GM23338 (cell line): ENCODE measurements around the gene VSIG10. TPM values are rescaled to one million over a fixed set of nuclear protein-coding genes. Genes with fewer than 3 reads are reported as not detected.

Experiments used
- ATAC-seq: fragments of 200-7000 bp; cut with Tn5 transposase; 3 replicates; pipeline ENCODE4 v1.9.1; 2020
- DNase-seq: peaks from one replicate; pipeline ENCODE4 v3.0.0-alpha.2; 2015; ENCODE audit warnings: low spot score
- H2AFZ ChIP-seq: fragments of 200-600 bp; sonication (generic); 2 replicates; pipeline ENCODE4 v1.8.0; 2016; ENCODE audit warnings: antibody characterized with exemption, mild to moderate bottlenecking, moderate library complexity
- H3F3A ChIP-seq: fragments of 200-600 bp; sonication (generic); replicated peaks from 2 replicates; pipeline ENCODE4 v1.8.0; 2017; ENCODE audit warnings: antibody characterized with exemption, mixed run types, low read depth
- H3K27ac ChIP-seq: fragments of 200-600 bp; sonication (generic); 2 replicates; pipeline ENCODE4 v1.6.1; 2016; ENCODE audit warnings: low read depth
- H3K27me3 ChIP-seq: fragments of 200-600 bp; sonication (generic); 2 replicates; pipeline ENCODE4 v1.8.0; 2016; ENCODE audit warnings: mild to moderate bottlenecking, mixed run types, moderate library complexity; ENCODE audit not compliant: insufficient read depth
- H3K36me3 ChIP-seq: fragments of 200-600 bp; sonication (generic); 2 replicates; pipeline ENCODE4 v1.8.0; 2016; ENCODE audit warnings: mild to moderate bottlenecking; ENCODE audit not compliant: insufficient read depth
- H3K4me1 ChIP-seq: fragments of 200-600 bp; sonication (generic); 2 replicates; pipeline ENCODE4 v1.8.0; 2016; ENCODE audit warnings: mild to moderate bottlenecking, moderate library complexity; ENCODE audit not compliant: insufficient read depth
- H3K4me2 ChIP-seq: fragments of 200-600 bp; sonication (generic); 2 replicates; pipeline ENCODE4 v1.7.1; 2017; ENCODE audit warnings: mixed run types
- H3K4me3 ChIP-seq: fragments of 200-600 bp; sonication (generic); 2 replicates; pipeline ENCODE4 v1.6.1; 2016; ENCODE audit warnings: mixed run types
- H3K79me2 ChIP-seq: fragments of 200-600 bp; sonication (generic); replicated peaks from 2 replicates; pipeline ENCODE4 v1.8.0; 2017; ENCODE audit warnings: mild to moderate bottlenecking; ENCODE audit not compliant: insufficient read depth
- H3K9me2 ChIP-seq: fragments of 200-600 bp; sonication (generic); 2 replicates; pipeline ENCODE4 v1.8.0; 2017; ENCODE audit not compliant: insufficient read depth
- H4K20me1 ChIP-seq: fragments of 200-600 bp; sonication (generic); replicated peaks from 2 replicates; pipeline ENCODE4 v1.8.0; 2017; ENCODE audit warnings: mild to moderate bottlenecking; ENCODE audit not compliant: insufficient read depth
- H3K27ac Mint-ChIP-seq: 2 replicates; pipeline ENCODE4 v1.8.0; 2020; ENCODE audit warnings: inconsistent platforms, mild to moderate bottlenecking, moderate library complexity, mixed read lengths
- H3K27me3 Mint-ChIP-seq: 3 replicates; pipeline ENCODE4 v1.8.0; 2022; ENCODE audit warnings: low read depth, mild to moderate bottlenecking, moderate library complexity, mixed read lengths, inconsistent platforms; ENCODE audit not compliant: insufficient read depth, poor library complexity
- H3K36me3 Mint-ChIP-seq: 3 replicates; pipeline ENCODE4 v1.8.0; 2021; ENCODE audit warnings: low read depth, mild to moderate bottlenecking, inconsistent platforms, moderate library complexity, mixed read lengths
- H3K4me1 Mint-ChIP-seq: 3 replicates; pipeline ENCODE4 v1.8.0; 2020; ENCODE audit warnings: mild to moderate bottlenecking, inconsistent platforms, mixed read lengths
- H3K4me3 Mint-ChIP-seq: 3 replicates; pipeline ENCODE4 v1.8.0; 2021; ENCODE audit warnings: moderate library complexity, mild to moderate bottlenecking, inconsistent platforms, mixed read lengths
- H3K9me3 Mint-ChIP-seq: 3 replicates; pipeline ENCODE4 v1.8.0; 2020; ENCODE audit warnings: moderate library complexity, mild to moderate bottlenecking, inconsistent platforms, mixed read lengths
- ETS1 ChIP-seq: IDR thresholded peaks from 2 replicates; pipeline ENCODE4 v1.6.1; 2016; ENCODE audit warnings: antibody characterized with exemption
- JUNB ChIP-seq: IDR thresholded peaks from one replicate; pipeline ENCODE4 v1.6.1; 2016; ENCODE audit warnings: antibody characterized with exemption; ENCODE audit not compliant: unreplicated experiment
- POLR2AphosphoS5 ChIP-seq: IDR thresholded peaks from 2 replicates; pipeline ENCODE4 v1.6.1; 2016; ENCODE audit warnings: antibody characterized with exemption, low read depth
- REST ChIP-seq: IDR thresholded peaks from one replicate; pipeline ENCODE4 v1.6.1; 2018; ENCODE audit warnings: antibody characterized with exemption; ENCODE audit not compliant: unreplicated experiment
- ZNF462 ChIP-seq: fragments of 250-450 bp; sonication (Bioruptor Pico); IDR thresholded peaks from 2 replicates; pipeline ENCODE4 v1.5.0; 2020; ENCODE audit warnings: mild to moderate bottlenecking, moderate library complexity
- polyA plus RNA-seq: library from polyadenylated mRNA; unstranded; fragments of >200 nt; fragmentation: Nextera tagmentation; extraction: Ambion mirVana; gene quantifications from 2 replicates; pipeline ENCODE4 v1.2.1, GENCODE V29; 2016
- total RNA-seq: library from RNA; depleted of rRNA; stranded (reverse); fragments of >200 nt; shearing (Covaris generic); gene quantifications from 2 replicates; pipeline ENCODE4 v1.2.3, GENCODE V29; 2014

VSIG10 gene
- total and polyA plus RNA-seq, 2 experiments from 2014 or later: 52.1 to 98.5 TPM

DNA sequence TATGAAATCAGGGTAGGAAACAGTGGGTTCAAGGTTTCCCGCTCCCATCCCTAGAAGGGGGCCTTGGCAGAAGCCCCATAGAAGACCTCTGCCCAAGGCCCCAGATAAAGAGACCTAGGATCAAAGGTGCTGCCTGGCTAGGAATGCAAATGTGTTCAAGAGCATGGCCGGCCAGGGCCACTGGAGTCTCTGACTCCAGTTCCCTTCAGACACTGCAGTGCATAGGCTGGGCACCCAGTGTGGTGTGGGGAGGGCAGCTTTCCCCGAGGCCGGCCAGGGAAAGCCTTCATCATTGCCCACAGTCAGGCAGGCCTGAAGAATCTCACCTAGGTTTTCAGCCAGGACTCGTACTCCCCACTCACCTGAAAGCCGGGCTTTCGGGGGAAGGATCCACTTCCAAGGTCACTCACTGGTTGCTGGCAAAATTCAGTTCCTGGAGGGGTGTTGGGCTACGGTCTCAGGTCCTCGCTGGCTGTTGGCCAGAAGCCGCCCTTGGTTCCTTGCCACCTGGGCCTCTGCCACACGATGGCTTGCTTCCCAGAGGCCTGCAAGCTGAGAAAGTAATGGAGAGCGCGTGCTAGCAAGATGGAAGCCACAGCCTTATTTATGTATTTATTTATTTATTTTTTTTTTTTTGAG lies 22.4 kb upstream of the VSIG10 start:
- H3K27ac ChIP-seq: no peak overlapping the region
- no peak overlapping the region for H3K4me2 ChIP-seq
- no peaks in the 10 kb centered on the region for H3K79me2 ChIP-seq
- peaks cover 12% of the 10 kb centered on the region for H3F3A ChIP-seq
- H3K9me2 ChIP-seq: no peaks in the 10 kb centered on the region; the same call in 1 of the 2 replicates
- no peaks in the 10 kb centered on the region for H3K27me3 ChIP-seq
- H2AFZ ChIP-seq: no peak overlapping the region
- no peaks in the 10 kb centered on the region for H4K20me1 ChIP-seq
- TF ChIP-seq POLR2AphosphoS5 (no peak), REST (no peak)
- no peak overlapping the region for H3K4me3 ChIP-seq
- no peak overlapping the region for H3K4me3 Mint-ChIP-seq
- H3K36me3 Mint-ChIP-seq: peaks cover 37% of the 10 kb centered on the region
- peaks cover 12% of the 10 kb centered on the region; the same call in 2 of the 3 replicates for H3K9me3 Mint-ChIP-seq
- no peak overlapping the region for H3K27ac Mint-ChIP-seq
- H3K4me1 ChIP-seq: peaks cover 10% of the 10 kb centered on the region
- ATAC-seq: no peak
- H3K36me3 ChIP-seq: no peaks in the 10 kb centered on the region
- DNase-seq: no peak
- H3K4me1 Mint-ChIP-seq: peaks cover 6% of the 10 kb centered on the region
- peaks cover 8% of the 10 kb centered on the region for H3K27me3 Mint-ChIP-seq

DNA sequence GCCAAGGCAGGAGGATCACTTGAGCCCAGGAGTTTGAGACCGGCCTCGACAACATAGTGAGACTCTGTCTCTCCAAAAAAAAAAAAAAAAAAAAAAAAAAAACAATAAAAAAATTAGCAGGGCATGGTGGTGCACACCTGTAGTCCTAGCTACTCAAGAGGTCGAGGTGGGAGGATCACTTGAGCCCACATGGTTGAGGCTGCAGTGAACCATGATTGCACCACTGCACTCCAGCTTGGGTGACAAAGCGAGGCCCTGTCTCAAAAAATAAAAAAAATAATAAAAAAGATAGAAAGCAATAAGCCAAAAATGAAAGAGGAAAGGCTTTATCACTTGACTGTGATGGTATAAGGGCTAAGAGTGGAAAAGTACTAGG lies 21.9 kb upstream of the VSIG10 start:
- no peak overlapping the region for H3K4me3 ChIP-seq
- no peak overlapping the region for H3K27ac ChIP-seq
- H3K27me3 Mint-ChIP-seq: peaks cover 7% of the 10 kb centered on the region
- H3K9me2 ChIP-seq: no peaks in the 10 kb centered on the region; the same call in 1 of the 2 replicates
- H3K36me3 Mint-ChIP-seq: peaks cover 32% of the 10 kb centered on the region
- H3K4me1 ChIP-seq: peaks cover 12% of the 10 kb centered on the region
- ATAC-seq: no peak
- H3K27me3 ChIP-seq: no peaks in the 10 kb centered on the region
- peaks cover 10% of the 10 kb centered on the region for H3K4me1 Mint-ChIP-seq
- H3K4me3 Mint-ChIP-seq: no peak overlapping the region
- H3K9me3 Mint-ChIP-seq: peaks cover 12% of the 10 kb centered on the region; the same call in 2 of the 3 replicates
- H3K79me2 ChIP-seq: no peaks in the 10 kb centered on the region
- TF ChIP-seq ZNF462 (CRISPR knock-in tag) (no peak), JUNB (no peak), ETS1 (no peak), POLR2AphosphoS5 (no peak)
- no peaks in the 10 kb centered on the region for H3K36me3 ChIP-seq
- peaks cover 13% of the 10 kb centered on the region for H3F3A ChIP-seq
- H3K4me2 ChIP-seq: no peak overlapping the region
- no peaks in the 10 kb centered on the region for H4K20me1 ChIP-seq
- H3K27ac Mint-ChIP-seq: no peak overlapping the region
- DNase-seq: no peak
- H2AFZ ChIP-seq: no peak overlapping the region
